Left cardiac atrium (tissue), 4 donors: Measurements from ENCODE around the gene RORB. TPM values are rescaled to one million over a fixed set of nuclear protein-coding genes. Genes with fewer than 3 reads are reported as not detected.

ENCODE experiments used
- ATAC-seq, 2 donors: fragments of 200-7000 bp; cut with Tn5 transposase; one replicate each; pipeline ENCODE4 v1.9.1; 2020; ENCODE audit warnings: mild to moderate bottlenecking in 2 of 2, moderate library complexity in 2 of 2
- DNase-seq: peaks from one replicate; pipeline ENCODE4 v3.0.0-alpha.2; 2020
- intact Hi-C, 2 donors: fragments of 100-400 bp; cut with DNase I; formaldehyde crosslinking; loops; one replicate each; pipeline versions ENCODE4 v1.14.1 to v1.15.1; 2022 to 2023
- long read RNA-seq: library from polyadenylated mRNA; unstranded; transcript quantifications from one replicate; pipeline ENCODE4 v2.0.0, GENCODE V29; 2021
- total RNA-seq, 2 donors: library from RNA; stranded (reverse); fragmentation: NEBNext Ultra II Directional; extraction: Animal tissue kit (Norgen Biotek cat#: 25700); gene quantifications; one replicate each; pipeline ENCODE4 v1.2.1, GENCODE V29; 2021
- donor health status: DM: no; HTN: yes; CAD: no.
- donor health status: DM: no; HTN: yes; CAD: no; lungs with severe emphysema.
- donor health status: DM: yes; HTN: yes; CAD: no.
- donor health status: Dilated cardiomyopathy.

The RORB gene
- total RNA-seq = 1 to 10 TPM; 1.2 to 3.2 TPM
- long read RNA-seq = 0 reads

- peak; percentile 95 to 97 for ATAC-seq
- intact Hi-C loops = no loop called here
- DNase-seq = peak; percentile 69
Observed at GRCh38 chr9:74496819-74497747, at the start of gene RORB. Gene RORB (plus strand): TSS chr9:74497335. CDS start chr9:74497977, 642 bp downstream.

GRCh38 chr9:74447451-74448193 lies 49.5 kb upstream of the RORB start:
- ATAC-seq (no peak), DNase-seq (no peak)
- intact Hi-C loops = no loop called here

- DNase-seq (no peak), ATAC-seq (no peak)
- intact Hi-C loops = no loop called here
Observed at GRCh38 chr9:74449060-74449459, 48.1 kb upstream of the RORB start.

GRCh38 chr9:74458832-74459231 lies 38.3 kb upstream of the RORB start:
- intact Hi-C loops = no loop called here
- ATAC-seq (no peak), DNase-seq (no peak)

- DNase-seq (no peak), ATAC-seq (no peak)
- intact Hi-C loops = no loop called here
Observed at GRCh38 chr9:74463825-74464224, 33.3 kb upstream of the RORB start.

- intact Hi-C loops = no loop called here
- no peak for DNase-seq
- ATAC-seq = no peak
Observed at GRCh38 chr9:74478606-74479005, 18.5 kb upstream of the RORB start.

- no peak for ATAC-seq
- intact Hi-C loops = no loop called here
Observed at GRCh38 chr9:74479711-74480110, 17.4 kb upstream of the RORB start.

GRCh38 chr9:74487395-74487794 lies 9.7 kb upstream of the RORB start:
- intact Hi-C loops = no loop called here
- DNase-seq (no peak), ATAC-seq (no peak)

More at GRCh38 chr9:74479711-74480110, 17.4 kb upstream of the RORB start:
- DNase-seq = no peak

- intact Hi-C loops = no loop called here
- no peak for DNase-seq
- no peak for ATAC-seq
Observed at GRCh38 chr9:74493512-74493911, 3.6 kb upstream of the RORB start.

GRCh38 chr9:74494490-74494889 lies 2.6 kb upstream of the RORB start:
- ATAC-seq (no peak), DNase-seq (no peak)
- intact Hi-C loops = no loop called here

GRCh38 chr9:74496406-74496805 lies 729 bp upstream of the RORB start:
- ATAC-seq = no peak
- intact Hi-C loops = no loop called here

GRCh38 chr9:74497748-74498620 lies 849 bp downstream of the RORB start:
- DNase-seq = peak; percentile 37

More at GRCh38 chr9:74496406-74496805, 729 bp upstream of the RORB start:
- no peak for DNase-seq

GRCh38 chr9:74498621-74499095 lies 1.5 kb downstream of the RORB start:
- DNase-seq = no peak
- intact Hi-C loops = no loop called here
- no peak for ATAC-seq

More at GRCh38 chr9:74497748-74498620, 849 bp downstream of the RORB start:
- peak; percentile 31 to 45 for ATAC-seq
- intact Hi-C loops = no loop called here

GRCh38 chr9:74499111-74499601 lies 2.0 kb downstream of the RORB start:
- intact Hi-C loops = no loop called here
- DNase-seq (no peak), ATAC-seq (peak in 1 of 2 donors; percentile 29)

- intact Hi-C loops = no loop called here
- DNase-seq (no peak), ATAC-seq (no peak)
Observed at GRCh38 chr9:74499770-74500583, 2.8 kb downstream of the RORB start.

GRCh38 chr9:74500584-74500924 lies 3.4 kb downstream of the RORB start:
- intact Hi-C loops = no loop called here
- DNase-seq = no peak
- no peak for ATAC-seq

- ATAC-seq (no peak), DNase-seq (no peak)
- intact Hi-C loops = no loop called here
Observed at GRCh38 chr9:74501570-74501969, 4.4 kb downstream of the RORB start.

GRCh38 chr9:74503219-74503618 lies 6.1 kb downstream of the RORB start:
- DNase-seq (no peak), ATAC-seq (no peak)
- intact Hi-C loops = no loop called here
